K562 (cell line): ENCODE data around the gene AGPAT1. TPM values are rescaled to one million over a fixed set of nuclear protein-coding genes. Genes with fewer than 3 reads are reported as not detected.
A peak's percentile ranks its signal among the peaks of the same experiment; 100 is the strongest.

ENCODE experiments used
- ARHGAP35 ChIP-seq: fragments of 450-650 bp; IDR thresholded peaks from 2 replicates; pipeline ENCODE4 v1.6.1; 2018; ENCODE audit not compliant: partially characterized antibody
- ATF3 ChIP-seq, 2 experiments: fragments of 450-650 bp in 1 of 2; sonication (generic) in 1 of 2; formaldehyde crosslinking in 1 of 2; IDR thresholded peaks in 1 of 2; conservative IDR thresholded peaks in 1 of 2; 2 replicates each; pipeline versions ENCODE4 v1.6.1 to v1.8.1; 2016 to 2023; ENCODE audit warnings: mild to moderate bottlenecking in 2 of 2, moderate library complexity in 2 of 2, inconsistent platforms in 1 of 2, missing genetic modification reagents in 1 of 2
- NKRF ChIP-seq: fragments of 450-650 bp; IDR thresholded peaks from 2 replicates; pipeline ENCODE4 v1.6.1; 2016; ENCODE audit warnings: borderline replicate concordance
- TEAD1 ChIP-seq, 2 experiments: fragments of 450-650 bp in 1 of 2; sonication (generic) in 1 of 2; formaldehyde crosslinking; IDR thresholded peaks; 2 replicates each; pipeline versions ENCODE4 v1.4.0 to v1.8.0; 2020 to 2022; ENCODE audit warnings: mild to moderate bottlenecking in 2 of 2, missing genetic modification reagents in 1 of 2
- ZNF124 ChIP-seq: sonication (generic); formaldehyde crosslinking; IDR thresholded peaks from 2 replicates; pipeline ENCODE4 v1.8.1; 2022; ENCODE audit warnings: missing genetic modification reagents
- ZNF398 ChIP-seq: fragments of 250-450 bp; sonication (Bioruptor Pico); IDR thresholded peaks from 2 replicates; pipeline ENCODE4 v1.8.0; 2021; ENCODE audit warnings: moderate library complexity, mild to moderate bottlenecking, inconsistent platforms
- ZNF79 ChIP-seq: fragments of 250-450 bp; sonication (Bioruptor Pico); IDR thresholded peaks from 2 replicates; pipeline ENCODE4 v1.4.0; 2020; ENCODE audit warnings: low read depth, mild to moderate bottlenecking, moderate library complexity
- polyA plus RNA-seq, 8 experiments: library from polyadenylated mRNA; depleted of rRNA in 4 of 8; stranded (reverse) in 5 of 8; unstranded in 3 of 8; fragments of >200 nt; fragmentation: Nextera tagmentation in 2 of 8; fragmentation: Illumina TruSeq in 1 of 8; extraction: Ambion mirVana in 2 of 8; extraction: Trizol in 1 of 8; gene quantifications; 2 replicates each; pipeline versions ENCODE4 v1.2.1 to v1.2.3, GENCODE V29; 2011 to 2014; ENCODE audit warnings: inconsistent platforms in 1 of 8, missing spikeins in 1 of 8
- total RNA-seq, 7 experiments: library from RNA; depleted of rRNA in 6 of 7; stranded (reverse); fragments of >200 nt in 6 of 7; fragmentation: Illumina TruSeq in 2 of 7; extraction: Trizol in 2 of 7; gene quantifications; 2 replicates each; pipeline versions ENCODE4 v1.2.1 to v1.2.3, GENCODE V29; 2011 to 2021; ENCODE audit warnings: low replicate concordance in 1 of 7

Gene AGPAT1
- total and polyA plus RNA-seq, 9 of the 15 experiments (the other 6 are each of a cell fraction or from before 2014, with no cell fraction given) = 37.9 to 176 (median 69.4) TPM

GRCh38 chr6:32167154-32167760 is 8.6 kb downstream of the AGPAT1 start (continued):
- TF ChIP-seq ATF3 (IDR thresholded peaks at IDR 0.05) = no peak
- no peak for TF ChIP-seq ATF3 (CRISPR knock-in tag; conservative IDR thresholded peaks at IDR 0.05)
- no peak for TF ChIP-seq ZNF124
- no peak for TF ChIP-seq ZNF398 (CRISPR knock-in tag)
- 0 out of 2 replicates have a peak, but pooled peaks have one; percentile 39 for TF ChIP-seq NKRF
- peak; percentile 79 for TF ChIP-seq ARHGAP35
- TF ChIP-seq ZNF79 (CRISPR knock-in tag) = no peak
- TF ChIP-seq TEAD1 (CRISPR knock-in tag; IDR thresholded peaks at IDR 0.05) = peak in 1 of 2 experiments; percentile 57; a peak in 1 of 4 replicates
- TF ChIP-seq, all 486 proteins: peak for 31
